ENCODE data around the gene SDK1. TPM values are rescaled to one million over a fixed set of nuclear protein-coding genes. Genes with fewer than 3 reads are reported as not detected.

SDK1 gene
- total RNA-seq, 1 donor from 2014 or later = 37.6 TPM

DNA sequence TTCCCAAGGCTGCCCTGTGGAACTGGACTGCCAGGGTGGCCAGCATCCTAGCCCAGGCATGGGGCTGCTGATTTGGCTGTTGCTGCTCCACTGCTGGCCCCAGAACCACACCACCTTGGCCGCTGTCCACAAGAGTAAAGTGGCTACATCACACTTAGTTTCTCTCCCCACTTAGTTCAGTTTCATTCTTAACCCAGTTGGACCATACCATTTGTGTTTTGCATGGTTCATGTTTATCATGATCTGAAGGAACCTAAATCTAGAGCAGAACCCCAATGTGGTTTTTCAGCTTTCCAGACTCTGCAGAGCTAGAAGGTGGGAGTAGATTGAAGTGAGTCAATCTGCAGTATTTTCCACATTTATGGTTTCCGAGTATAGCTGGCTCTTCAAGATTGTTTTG lies 32.8 kb downstream of the SDK1 start:
- H3K27me3 Mint-ChIP-seq = no peaks in the 10 kb centered on the region
- peaks cover 5% of the 10 kb centered on the region for H3K4me1 Mint-ChIP-seq (ENCODE audit: low read depth)
- no peak overlapping the region for H3K27ac Mint-ChIP-seq
- DNase-seq (ENCODE audit: low spot score, unreplicated experiment) = no peak
- TF ChIP-seq, protein P1, sequence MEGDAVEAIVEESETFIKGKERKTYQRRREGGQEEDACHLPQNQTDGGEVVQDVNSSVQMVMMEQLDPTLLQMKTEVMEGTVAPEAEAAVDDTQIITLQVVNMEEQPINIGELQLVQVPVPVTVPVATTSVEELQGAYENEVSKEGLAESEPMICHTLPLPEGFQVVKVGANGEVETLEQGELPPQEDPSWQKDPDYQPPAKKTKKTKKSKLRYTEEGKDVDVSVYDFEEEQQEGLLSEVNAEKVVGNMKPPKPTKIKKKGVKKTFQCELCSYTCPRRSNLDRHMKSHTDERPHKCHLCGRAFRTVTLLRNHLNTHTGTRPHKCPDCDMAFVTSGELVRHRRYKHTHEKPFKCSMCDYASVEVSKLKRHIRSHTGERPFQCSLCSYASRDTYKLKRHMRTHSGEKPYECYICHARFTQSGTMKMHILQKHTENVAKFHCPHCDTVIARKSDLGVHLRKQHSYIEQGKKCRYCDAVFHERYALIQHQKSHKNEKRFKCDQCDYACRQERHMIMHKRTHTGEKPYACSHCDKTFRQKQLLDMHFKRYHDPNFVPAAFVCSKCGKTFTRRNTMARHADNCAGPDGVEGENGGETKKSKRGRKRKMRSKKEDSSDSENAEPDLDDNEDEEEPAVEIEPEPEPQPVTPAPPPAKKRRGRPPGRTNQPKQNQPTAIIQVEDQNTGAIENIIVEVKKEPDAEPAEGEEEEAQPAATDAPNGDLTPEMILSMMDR (IDR thresholded peaks at IDR 0.05; ENCODE audit: unreplicated experiment) = no peak
- H3K4me3 Mint-ChIP-seq (ENCODE audit: low read depth) = no peak overlapping the region
- H3K36me3 Mint-ChIP-seq (ENCODE audit: insufficient read depth) = no peaks in the 10 kb centered on the region
- peaks cover 2% of the 10 kb centered on the region for H3K9me3 Mint-ChIP-seq (ENCODE audit: low read depth)

DNA sequence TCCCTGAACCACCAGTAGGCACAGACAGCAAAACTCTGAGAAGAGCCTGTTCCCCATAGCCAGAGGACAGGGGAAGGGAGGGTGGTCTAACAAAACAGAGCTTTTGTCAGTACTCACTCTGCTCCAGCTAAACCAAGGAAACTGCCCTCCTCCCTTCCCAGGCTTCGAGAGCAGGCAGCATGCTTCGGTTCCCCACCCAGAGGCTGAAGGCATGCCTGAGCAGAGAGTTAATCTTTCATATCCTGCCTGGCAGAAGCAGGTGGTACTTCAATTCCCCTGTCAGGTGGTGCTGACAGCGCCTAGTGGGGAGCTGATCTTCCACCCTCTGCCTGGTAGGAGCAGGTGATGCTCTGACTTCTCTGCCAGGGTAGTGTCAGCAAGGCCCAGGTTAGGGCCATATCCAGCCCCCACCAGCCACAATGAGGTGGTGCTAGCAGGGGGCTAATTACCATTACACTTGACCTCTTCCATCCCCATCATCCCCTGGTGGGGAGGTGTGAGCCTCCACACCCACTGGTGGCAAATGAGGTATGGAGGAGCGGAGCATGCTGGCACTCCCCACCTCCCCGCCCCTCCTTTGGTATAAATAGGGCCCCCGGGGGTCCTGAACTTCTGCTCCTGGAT lies 35.1 kb downstream of the SDK1 start:
- H3K27ac Mint-ChIP-seq = no peak overlapping the region
- no peaks in the 10 kb centered on the region for H3K9me3 Mint-ChIP-seq (ENCODE audit: low read depth)
- H3K27me3 Mint-ChIP-seq = no peaks in the 10 kb centered on the region
- TF ChIP-seq, protein P1 (IDR thresholded peaks at IDR 0.05; ENCODE audit: unreplicated experiment) = no peak
- DNase-seq (ENCODE audit: low spot score, unreplicated experiment) = no peak
- H3K36me3 Mint-ChIP-seq (ENCODE audit: insufficient read depth) = peaks cover 1% of the 10 kb centered on the region
- peaks cover 5% of the 10 kb centered on the region for H3K4me1 Mint-ChIP-seq (ENCODE audit: low read depth)
- no peak overlapping the region for H3K4me3 Mint-ChIP-seq (ENCODE audit: low read depth)

DNA sequence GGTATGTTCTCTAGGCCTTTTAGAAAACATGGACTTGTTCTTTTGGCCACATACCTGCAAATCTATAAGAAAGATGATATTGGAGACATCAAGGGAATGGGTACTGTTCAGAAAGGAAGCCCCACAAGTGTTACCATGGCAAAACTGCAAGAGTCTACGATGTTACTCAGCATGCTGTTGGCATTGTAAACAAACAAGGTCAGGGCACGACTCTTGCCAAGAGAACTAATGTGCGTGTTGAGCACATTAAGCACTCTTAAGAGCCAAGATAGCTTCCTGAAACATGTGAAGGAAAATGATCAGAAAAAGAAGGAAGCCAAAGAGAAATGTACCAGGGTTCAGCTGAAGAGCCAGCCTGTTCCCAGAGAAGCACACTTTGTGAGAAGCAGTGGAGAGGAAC lies 37.1 kb downstream of the SDK1 start:
- H3K27ac Mint-ChIP-seq = no peak overlapping the region
- peaks cover 2% of the 10 kb centered on the region for H3K4me1 Mint-ChIP-seq (ENCODE audit: low read depth)
- H3K9me3 Mint-ChIP-seq (ENCODE audit: low read depth) = no peaks in the 10 kb centered on the region
- no peak overlapping the region for H3K4me3 Mint-ChIP-seq (ENCODE audit: low read depth)
- TF ChIP-seq, protein P1 (IDR thresholded peaks at IDR 0.05; ENCODE audit: unreplicated experiment) = no peak
- H3K36me3 Mint-ChIP-seq (ENCODE audit: insufficient read depth) = peaks cover 3% of the 10 kb centered on the region
- H3K27me3 Mint-ChIP-seq = no peaks in the 10 kb centered on the region
- DNase-seq (ENCODE audit: low spot score, unreplicated experiment) = no peak

DNA sequence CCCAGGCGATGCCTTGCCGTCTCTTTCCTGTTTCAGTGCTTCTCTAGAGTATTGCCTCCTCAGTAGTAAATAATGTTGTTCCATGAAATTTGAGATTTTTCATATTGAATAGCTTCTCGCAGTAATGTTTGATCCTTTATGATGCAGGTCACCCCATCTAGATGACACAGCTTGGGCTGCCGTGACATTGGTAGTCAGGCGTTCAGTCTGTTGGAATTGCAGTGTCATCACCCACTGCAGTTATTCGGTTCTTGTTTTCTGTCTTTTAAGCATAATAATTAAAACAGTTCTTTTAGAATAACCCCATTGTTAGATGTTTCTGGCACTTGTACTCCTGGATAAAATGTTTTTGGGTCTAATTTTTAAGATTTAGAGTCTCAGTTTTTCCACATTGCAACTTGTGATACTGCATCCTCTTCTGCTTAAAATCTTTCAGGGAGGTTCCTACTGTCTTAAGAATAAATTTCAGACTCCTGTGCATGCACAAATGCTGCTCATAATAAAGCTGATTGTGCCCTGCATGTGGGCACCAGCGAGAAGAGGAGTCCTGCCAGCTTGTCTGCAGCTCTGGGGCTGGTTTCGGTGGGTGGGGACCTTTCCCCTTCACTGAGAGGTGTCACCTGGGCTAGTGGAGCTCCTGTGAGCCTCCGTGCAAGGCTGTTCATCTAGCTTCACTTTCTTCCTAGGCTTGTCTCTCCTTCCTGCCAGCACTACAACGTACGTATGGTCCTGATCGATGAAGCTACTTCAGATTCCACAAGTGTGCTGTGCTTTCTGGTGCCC lies 44.8 kb downstream of the SDK1 start:
- Mint-ChIP-seq H3K27me3 (no peaks in the 10 kb centered on the region), H3K36me3 (ENCODE audit: insufficient read depth) (peaks cover 3% of the 10 kb centered on the region), H3K4me1 (ENCODE audit: low read depth) (peaks cover 2% of the 10 kb centered on the region), H3K4me3 (ENCODE audit: low read depth) (no peak overlapping the region), H3K27ac (no peak overlapping the region), H3K9me3 (ENCODE audit: low read depth) (no peaks in the 10 kb centered on the region)
- no peak for DNase-seq (ENCODE audit: low spot score, unreplicated experiment)
- TF ChIP-seq, protein P1 (IDR thresholded peaks at IDR 0.05; ENCODE audit: unreplicated experiment) = no peak

DNA sequence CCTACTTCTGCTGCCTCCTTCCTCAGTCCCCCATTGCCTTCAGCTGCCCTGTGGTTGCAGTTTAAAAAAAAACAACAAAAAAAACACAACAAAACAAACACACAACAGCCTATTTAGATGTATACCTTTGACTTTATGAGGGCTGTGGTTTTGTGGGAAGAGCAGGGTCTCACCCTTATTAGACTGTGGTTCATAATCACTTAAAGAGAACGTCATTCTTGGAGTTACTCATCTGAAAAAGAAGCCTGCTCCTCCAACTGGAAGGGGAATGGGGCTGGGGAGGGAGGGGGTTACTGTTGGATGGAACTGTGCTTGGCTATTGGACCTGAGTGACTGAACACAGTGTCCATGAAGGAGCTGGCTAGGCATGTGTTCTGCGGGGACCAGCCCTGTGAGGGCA lies 48.1 kb downstream of the SDK1 start:
- H3K27ac Mint-ChIP-seq = no peak overlapping the region
- H3K4me3 Mint-ChIP-seq (ENCODE audit: low read depth) = no peak overlapping the region
- H3K4me1 Mint-ChIP-seq (ENCODE audit: low read depth) = peaks cover 2% of the 10 kb centered on the region
- no peaks in the 10 kb centered on the region for H3K9me3 Mint-ChIP-seq (ENCODE audit: low read depth)
- no peak for DNase-seq (ENCODE audit: low spot score, unreplicated experiment)
- TF ChIP-seq, protein P1 (IDR thresholded peaks at IDR 0.05; ENCODE audit: unreplicated experiment) = no peak
- H3K36me3 Mint-ChIP-seq (ENCODE audit: insufficient read depth) = no peaks in the 10 kb centered on the region
- H3K27me3 Mint-ChIP-seq = no peaks in the 10 kb centered on the region
